SK-N-SH (cell line): ENCODE measurements around the gene ARHGAP26. TPM values are rescaled to one million over a fixed set of nuclear protein-coding genes. Genes with fewer than 3 reads are reported as not detected.

ENCODE experiments used
- CTCF ChIA-PET: fragments of 300-600, 350-600 bp; formaldehyde crosslinking; extraction: SDS; loops from one replicate; lab custom pipeline; 2021; lab: Yijun Ruan, JAX
- POLR2A ChIA-PET: fragments of 350-600 bp; sonication (Branson Sonifier 250); formaldehyde crosslinking; extraction: SDS; loops from one replicate; lab custom pipeline; 2020; ENCODE audit warnings: antibody characterized with exemption, inconsistent platforms; lab: Yijun Ruan, JAX
- DNase-seq: peaks from one replicate; pipeline ENCODE4 v3.0.0; 2012
- H2AFZ ChIP-seq: fragments of 200-600 bp; sonication (generic); 2 replicates; pipeline ENCODE4 v1.8.1; 2016; ENCODE audit warnings: antibody characterized with exemption, mild to moderate bottlenecking, low read depth
- H3F3A ChIP-seq: fragments of 200-600 bp; sonication (generic); replicated peaks from 2 replicates; pipeline ENCODE3; 2016; ENCODE audit warnings: antibody characterized with exemption, mild to moderate bottlenecking; ENCODE audit not compliant: insufficient read depth
- H3K27ac ChIP-seq, 2 experiments: fragments of 200-500 bp in 1 of 2; fragments of 200-600 bp in 1 of 2; sonication (Bioruptor generic) in 1 of 2; sonication (generic), shearing (Covaris generic) in 1 of 2; 2 replicates each; pipeline versions ENCODE4 v1.5.1 to v1.6.1; 2014 to 2016; ENCODE audit warnings: low read depth in 2 of 2, inconsistent platforms in 1 of 2, low read length in 1 of 2, mild to moderate bottlenecking in 1 of 2, mixed read lengths in 1 of 2
- H3K27me3 ChIP-seq: fragments of 200-600 bp; sonication (generic), shearing (Covaris generic); 2 replicates; pipeline ENCODE4 v1.6.1; 2016; ENCODE audit warnings: mixed run types; ENCODE audit not compliant: insufficient read depth
- H3K36me3 ChIP-seq, 2 experiments: fragments of 200-500 bp in 1 of 2; fragments of 200-600 bp in 1 of 2; sonication (Bioruptor generic) in 1 of 2; sonication (generic) in 1 of 2; replicated peaks in 1 of 2; 2 replicates each; pipeline versions ENCODE3 to v1.5.1; 2014 to 2016; ENCODE audit warnings: low read length in 1 of 2, mild to moderate bottlenecking in 1 of 2; ENCODE audit not compliant: insufficient read depth in 2 of 2, control insufficient read depth in 1 of 2
- H3K4me1 ChIP-seq, 2 experiments: fragments of 200-500 bp in 1 of 2; fragments of 200-600 bp in 1 of 2; sonication (Bioruptor generic) in 1 of 2; sonication (generic), shearing (Covaris generic) in 1 of 2; 2 replicates each; pipeline versions ENCODE4 v1.5.1 to v1.6.1; 2014 to 2016; ENCODE audit warnings: low read depth in 1 of 2, low read length in 1 of 2, mixed run types in 1 of 2; ENCODE audit not compliant: insufficient read depth in 2 of 2, control insufficient read depth in 1 of 2
- H3K4me2 ChIP-seq: fragments of 200-600 bp; sonication (generic), shearing (Covaris generic); 2 replicates; pipeline ENCODE4 v1.6.1; 2017; ENCODE audit warnings: mixed run types
- H3K4me3 ChIP-seq, 2 experiments: fragments of 200-500 bp in 1 of 2; fragments of 200-600 bp in 1 of 2; sonication (Bioruptor generic) in 1 of 2; sonication (generic), shearing (Covaris generic) in 1 of 2; 2 replicates each; pipeline versions ENCODE4 v1.5.1 to v1.8.1; 2014 to 2016; ENCODE audit warnings: low read depth in 2 of 2, inconsistent platforms in 1 of 2, low read length in 1 of 2, mild to moderate bottlenecking in 1 of 2, mixed read lengths in 1 of 2, moderate library complexity in 1 of 2
- H3K79me2 ChIP-seq: fragments of 200-600 bp; sonication (generic); 2 replicates; pipeline ENCODE4 v1.8.1; 2017; ENCODE audit warnings: mild to moderate bottlenecking; ENCODE audit not compliant: insufficient read depth
- H3K9ac ChIP-seq: fragments of 200-600 bp; sonication (generic); 2 replicates; pipeline ENCODE4 v1.6.1; 2017; ENCODE audit warnings: mixed run types
- H3K9me2 ChIP-seq: fragments of 200-600 bp; sonication (generic); 2 replicates; pipeline ENCODE4 v1.6.1; 2017; ENCODE audit warnings: mixed run types
- H3K9me3 ChIP-seq: fragments of 200-600 bp; sonication (generic); 2 replicates; pipeline ENCODE4 v1.6.1; 2017; ENCODE audit warnings: mixed run types, mild to moderate bottlenecking, moderate library complexity
- H4K20me1 ChIP-seq: fragments of 200-600 bp; sonication (generic); 2 replicates; pipeline ENCODE4 v1.6.1; 2017; ENCODE audit warnings: mild to moderate bottlenecking, mixed run types; ENCODE audit not compliant: insufficient read depth
- ELF1 ChIP-seq: IDR thresholded peaks from 2 replicates; pipeline ENCODE4 v1.4.0; 2012
- FOSL2 ChIP-seq: IDR thresholded peaks from 2 replicates; pipeline ENCODE4 v1.4.0; 2012; ENCODE audit warnings: low read depth, mild to moderate bottlenecking, moderate library complexity, borderline replicate concordance
- FOXJ3 ChIP-seq: sonication (generic); formaldehyde crosslinking; IDR thresholded peaks from 2 replicates; pipeline ENCODE4 v1.5.1; 2020; ENCODE audit warnings: mild to moderate bottlenecking, missing genetic modification reagents
- FOXM1 ChIP-seq: IDR thresholded peaks from 2 replicates; pipeline ENCODE4 v1.4.0; 2012; ENCODE audit warnings: low read depth, mild to moderate bottlenecking
- GATA2 ChIP-seq: sonication (generic); formaldehyde crosslinking; IDR thresholded peaks from 2 replicates; pipeline ENCODE4 v1.5.0; 2020; ENCODE audit warnings: mild to moderate bottlenecking, missing genetic modification reagents
- JUND ChIP-seq: IDR thresholded peaks from 2 replicates; pipeline ENCODE4 v1.4.0; 2012
- MEF2A ChIP-seq: IDR thresholded peaks from 2 replicates; pipeline ENCODE4 v1.4.0; 2012; ENCODE audit warnings: low read depth, borderline replicate concordance
- MXI1 ChIP-seq: IDR thresholded peaks from 2 replicates; pipeline ENCODE4 v1.6.1; 2012; ENCODE audit warnings: mild to moderate bottlenecking, low read depth, low read length, improper control_type of control experiment
- NRF1 ChIP-seq: IDR thresholded peaks from 2 replicates; pipeline ENCODE4 v1.6.1; 2012; ENCODE audit warnings: low read depth, mild to moderate bottlenecking, low read length
- RAD21 ChIP-seq: IDR thresholded peaks from 2 replicates; pipeline ENCODE4 v1.6.1; 2012; ENCODE audit warnings: mild to moderate bottlenecking, low read length
- RCOR1 ChIP-seq: fragments of 150-350 bp; IDR thresholded peaks from 2 replicates; pipeline ENCODE4 v1.6.1; 2017; ENCODE audit warnings: antibody characterized with exemption, low read length
- TCF12 ChIP-seq: IDR thresholded peaks from 2 replicates; pipeline ENCODE4 v1.4.0; 2012
- YY1 ChIP-seq: IDR thresholded peaks from 2 replicates; pipeline ENCODE4 v1.4.0; 2012; ENCODE audit warnings: low read depth, mild to moderate bottlenecking
- WGBS: methylation state at CpG from one replicate; pipeline ENCODE4 v1.1.6; 2017; ENCODE audit warnings: low lambda C conversion rate; 5-methylcytosine and 5-hydroxymethylcytosine counted together
- polyA plus RNA-seq, 3 experiments: library from polyadenylated mRNA; depleted of rRNA; stranded (reverse); fragments of >200 nt; gene quantifications; 2 replicates each; pipeline ENCODE4 v1.2.3, GENCODE V29; 2012
- TF ChIP-seq, protein P1 (sequence below): IDR thresholded peaks from 2 replicates; pipeline ENCODE4 v1.4.0; 2012; ENCODE audit warnings: low read depth, borderline replicate concordance
- TF ChIP-seq, protein P2 (sequence below): IDR thresholded peaks from 2 replicates; pipeline ENCODE4 v1.6.1; 2012; ENCODE audit warnings: mild to moderate bottlenecking, low read depth, low read length, moderate library complexity

The ARHGAP26 gene
- polyA plus RNA-seq, 1 of the 3 experiments (the other 2 are of a cell fraction): 6.1 TPM

DNA sequence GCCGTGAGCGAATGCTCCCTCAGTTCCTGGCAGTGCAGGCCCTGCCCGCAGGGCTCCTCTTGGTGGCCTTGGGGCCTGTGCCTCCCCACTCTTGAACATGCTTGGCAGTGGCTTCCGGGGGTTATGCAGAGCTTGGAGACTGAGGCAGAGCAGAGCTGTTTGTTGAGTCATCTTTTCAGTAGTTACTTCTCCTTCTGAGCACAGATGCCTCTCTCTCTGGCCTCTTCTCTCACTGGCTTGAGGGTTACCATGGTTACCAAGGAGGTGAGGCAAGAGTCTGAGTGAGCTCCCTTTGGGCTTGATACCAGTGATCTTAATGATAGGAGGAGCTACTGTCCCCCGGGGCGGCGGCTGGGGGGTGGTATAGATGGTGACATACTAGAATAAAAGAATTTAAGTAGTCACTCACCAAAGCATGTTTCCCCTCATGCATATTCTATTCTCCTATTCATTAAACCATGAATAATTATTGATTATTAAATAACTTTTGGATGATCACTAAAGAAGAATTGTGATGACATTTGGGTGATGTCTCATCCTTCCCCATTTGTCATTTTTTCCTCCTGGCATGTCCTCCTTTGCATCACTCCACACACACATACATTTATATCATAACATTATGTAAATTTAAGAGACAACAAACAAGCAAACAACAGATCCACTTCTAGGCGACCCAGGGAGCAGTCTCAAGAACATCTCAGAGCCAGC, 111.1 kb downstream of the ARHGAP26 start:
- Histone ChIP-seq H3K27ac (no peak overlapping the region), H3F3A (no peaks in the 10 kb centered on the region), H3K79me2 (no peaks in the 10 kb centered on the region), H2AFZ (no peak overlapping the region), H4K20me1 (no peaks in the 10 kb centered on the region), H3K36me3 (peaks cover 0 to 39% of the 10 kb centered on the region in 2 experiments), H3K9me3 (no peaks in the 10 kb centered on the region), H3K9ac (no peak overlapping the region), H3K4me3 (no peak overlapping the region), H3K4me2 (no peak overlapping the region), H3K4me1 (peaks cover 4 to 11% of the 10 kb centered on the region in 2 experiments; a peak in 2 of 4 replicates), H3K9me2 (no peaks in the 10 kb centered on the region), H3K27me3 (no peaks in the 10 kb centered on the region)
- CTCF ChIA-PET: interaction anchor here (0.6 to 27.9 kb wide), 42 partner anchors 9 to 1260 kb away, joined by 3 to 1285 read pairs (median 6); partner anchors contain the start of genes ARHGAP26 and NR3C1
- WGBS: 77% methylated on average over 8 of the region's 8 CpGs
- no peak for TF ChIP-seq TCF12
- no peak for DNase-seq
- POLR2A ChIA-PET: no interaction called here

DNA sequence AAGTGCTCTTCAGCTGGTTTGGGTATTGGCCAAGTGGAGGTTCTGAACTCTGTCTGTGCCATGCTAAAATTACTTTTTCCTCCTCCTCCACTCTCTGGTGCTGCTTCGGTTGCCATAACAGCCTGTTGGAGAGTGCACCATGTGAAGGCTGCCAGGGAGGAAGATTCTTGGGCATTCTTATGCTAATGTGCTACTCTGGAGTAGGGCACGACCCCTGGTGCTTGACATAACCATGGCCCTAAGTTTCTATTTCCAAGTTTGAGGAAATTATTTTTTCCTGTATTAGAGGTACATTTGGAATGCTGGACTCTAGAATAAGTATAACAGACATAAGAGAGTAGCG, 111.6 kb downstream of the ARHGAP26 start:
- ChIA-PET CTCF (interaction anchor here (1.0 to 27.9 kb wide), 18 partner anchors 11 to 184 kb away, joined by 3 to 1285 read pairs (median 8); partner anchors contain the start of gene ARHGAP26), POLR2A (no interaction called here)
- DNase-seq: no peak
- Histone ChIP-seq H3K4me1 (peaks cover 4 to 11% of the 10 kb centered on the region in 2 experiments; a peak in 2 of 4 replicates), H4K20me1 (no peaks in the 10 kb centered on the region), H3K27me3 (no peaks in the 10 kb centered on the region), H3K79me2 (no peaks in the 10 kb centered on the region), H3K9me3 (no peaks in the 10 kb centered on the region), H2AFZ (no peak overlapping the region), H3K27ac (no peak overlapping the region), H3F3A (no peaks in the 10 kb centered on the region), H3K9me2 (no peaks in the 10 kb centered on the region), H3K4me2 (no peak overlapping the region), H3K4me3 (no peak overlapping the region), H3K9ac (no peak overlapping the region), H3K36me3 (peaks cover 0 to 42% of the 10 kb centered on the region in 2 experiments)
- WGBS: 93% methylated on average over 3 of the region's 3 CpGs
- no peak for TF ChIP-seq RCOR1
- TF ChIP-seq JUND: no peak
- TF ChIP-seq MEF2A: no peak
- TF ChIP-seq ELF1: no peak
- TF ChIP-seq GATA2: no peak
- no peak for TF ChIP-seq FOXJ3 (CRISPR knock-in tag)
- TF ChIP-seq FOXM1: no peak
- TF ChIP-seq RAD21: no peak
- TF ChIP-seq MXI1: no peak
- TF ChIP-seq YY1: no peak
- no peak for TF ChIP-seq FOSL2
- TF ChIP-seq, protein P1, sequence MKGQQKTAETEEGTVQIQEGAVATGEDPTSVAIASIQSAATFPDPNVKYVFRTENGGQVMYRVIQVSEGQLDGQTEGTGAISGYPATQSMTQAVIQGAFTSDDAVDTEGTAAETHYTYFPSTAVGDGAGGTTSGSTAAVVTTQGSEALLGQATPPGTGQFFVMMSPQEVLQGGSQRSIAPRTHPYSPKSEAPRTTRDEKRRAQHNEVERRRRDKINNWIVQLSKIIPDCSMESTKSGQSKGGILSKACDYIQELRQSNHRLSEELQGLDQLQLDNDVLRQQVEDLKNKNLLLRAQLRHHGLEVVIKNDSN: no peak
- TF ChIP-seq, protein P2, sequence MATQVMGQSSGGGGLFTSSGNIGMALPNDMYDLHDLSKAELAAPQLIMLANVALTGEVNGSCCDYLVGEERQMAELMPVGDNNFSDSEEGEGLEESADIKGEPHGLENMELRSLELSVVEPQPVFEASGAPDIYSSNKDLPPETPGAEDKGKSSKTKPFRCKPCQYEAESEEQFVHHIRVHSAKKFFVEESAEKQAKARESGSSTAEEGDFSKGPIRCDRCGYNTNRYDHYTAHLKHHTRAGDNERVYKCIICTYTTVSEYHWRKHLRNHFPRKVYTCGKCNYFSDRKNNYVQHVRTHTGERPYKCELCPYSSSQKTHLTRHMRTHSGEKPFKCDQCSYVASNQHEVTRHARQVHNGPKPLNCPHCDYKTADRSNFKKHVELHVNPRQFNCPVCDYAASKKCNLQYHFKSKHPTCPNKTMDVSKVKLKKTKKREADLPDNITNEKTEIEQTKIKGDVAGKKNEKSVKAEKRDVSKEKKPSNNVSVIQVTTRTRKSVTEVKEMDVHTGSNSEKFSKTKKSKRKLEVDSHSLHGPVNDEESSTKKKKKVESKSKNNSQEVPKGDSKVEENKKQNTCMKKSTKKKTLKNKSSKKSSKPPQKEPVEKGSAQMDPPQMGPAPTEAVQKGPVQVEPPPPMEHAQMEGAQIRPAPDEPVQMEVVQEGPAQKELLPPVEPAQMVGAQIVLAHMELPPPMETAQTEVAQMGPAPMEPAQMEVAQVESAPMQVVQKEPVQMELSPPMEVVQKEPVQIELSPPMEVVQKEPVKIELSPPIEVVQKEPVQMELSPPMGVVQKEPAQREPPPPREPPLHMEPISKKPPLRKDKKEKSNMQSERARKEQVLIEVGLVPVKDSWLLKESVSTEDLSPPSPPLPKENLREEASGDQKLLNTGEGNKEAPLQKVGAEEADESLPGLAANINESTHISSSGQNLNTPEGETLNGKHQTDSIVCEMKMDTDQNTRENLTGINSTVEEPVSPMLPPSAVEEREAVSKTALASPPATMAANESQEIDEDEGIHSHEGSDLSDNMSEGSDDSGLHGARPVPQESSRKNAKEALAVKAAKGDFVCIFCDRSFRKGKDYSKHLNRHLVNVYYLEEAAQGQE: no peak
- TF ChIP-seq NRF1: no peak
